Activated B cell treated with CpG ODN at 0.5 μM for 24 hours (primary cell): ENCODE data around the gene NUP85. TPM values are rescaled to one million over a fixed set of nuclear protein-coding genes. Genes with fewer than 3 reads are reported as not detected.
"Not testable (repeated sequence)": the region's sequence is repeated elsewhere in the genome, so short reads cannot be mapped to it uniquely, and the experiment has no call there.

Source experiments
- ATAC-seq: fragments of 200-7000 bp; cut with Tn5 transposase; one replicate; pipeline ENCODE4 v1.10.0; 2021; ENCODE audit warnings: low read depth, mild to moderate bottlenecking, moderate library complexity
- CTCF ChIA-PET: fragments of 350-600 bp; sonication (Branson Sonifier 250); formaldehyde crosslinking; loops from one replicate; lab custom pipeline; 2021; ENCODE audit warnings: antibody characterized with exemption; lab: Charles Lee
- POLR2A ChIA-PET: fragments of 350-600 bp; sonication (Branson Sonifier 250); formaldehyde crosslinking; loops from one replicate; lab custom pipeline; 2021; ENCODE audit warnings: antibody characterized with exemption; lab: Charles Lee
- DNase-seq: peaks from one replicate; pipeline ENCODE4 v3.0.0; 2022
- H3K27ac Mint-ChIP-seq: one replicate; pipeline ENCODE4 v1.8.0; 2020; ENCODE audit warnings: mixed read lengths
- H3K27me3 Mint-ChIP-seq: one replicate; pipeline ENCODE4 v1.8.0; 2021; ENCODE audit warnings: mixed read lengths
- H3K36me3 Mint-ChIP-seq: one replicate; pipeline ENCODE4 v1.8.0; 2021; ENCODE audit warnings: low read depth, mixed read lengths
- H3K4me1 Mint-ChIP-seq: one replicate; pipeline ENCODE4 v1.8.0; 2021; ENCODE audit warnings: mixed read lengths
- H3K4me3 Mint-ChIP-seq: one replicate; pipeline ENCODE4 v1.8.0; 2020; ENCODE audit warnings: mild to moderate bottlenecking, mixed read lengths
- H3K9me3 Mint-ChIP-seq: one replicate; pipeline ENCODE4 v1.8.0; 2020; ENCODE audit warnings: mixed read lengths
- intact Hi-C: fragments of 100-400 bp; cut with micrococcal nuclease; formaldehyde crosslinking; loops from one replicate; pipeline ENCODE4 v1.15.1; 2024
- total RNA-seq: library from RNA; stranded (reverse); gene quantifications from 2 replicates; pipeline ENCODE4 v1.2.3, GENCODE V29; 2022
- TF ChIP-seq, protein P1 (sequence below): fragments of 200-600 bp; IDR thresholded peaks from one replicate; pipeline ENCODE4 v1.8.0; 2022; ENCODE audit warnings: antibody characterized with exemption, mild to moderate bottlenecking

The NUP85 gene
- total RNA-seq, 1 donor from 2014 or later: 103 TPM

DNA sequence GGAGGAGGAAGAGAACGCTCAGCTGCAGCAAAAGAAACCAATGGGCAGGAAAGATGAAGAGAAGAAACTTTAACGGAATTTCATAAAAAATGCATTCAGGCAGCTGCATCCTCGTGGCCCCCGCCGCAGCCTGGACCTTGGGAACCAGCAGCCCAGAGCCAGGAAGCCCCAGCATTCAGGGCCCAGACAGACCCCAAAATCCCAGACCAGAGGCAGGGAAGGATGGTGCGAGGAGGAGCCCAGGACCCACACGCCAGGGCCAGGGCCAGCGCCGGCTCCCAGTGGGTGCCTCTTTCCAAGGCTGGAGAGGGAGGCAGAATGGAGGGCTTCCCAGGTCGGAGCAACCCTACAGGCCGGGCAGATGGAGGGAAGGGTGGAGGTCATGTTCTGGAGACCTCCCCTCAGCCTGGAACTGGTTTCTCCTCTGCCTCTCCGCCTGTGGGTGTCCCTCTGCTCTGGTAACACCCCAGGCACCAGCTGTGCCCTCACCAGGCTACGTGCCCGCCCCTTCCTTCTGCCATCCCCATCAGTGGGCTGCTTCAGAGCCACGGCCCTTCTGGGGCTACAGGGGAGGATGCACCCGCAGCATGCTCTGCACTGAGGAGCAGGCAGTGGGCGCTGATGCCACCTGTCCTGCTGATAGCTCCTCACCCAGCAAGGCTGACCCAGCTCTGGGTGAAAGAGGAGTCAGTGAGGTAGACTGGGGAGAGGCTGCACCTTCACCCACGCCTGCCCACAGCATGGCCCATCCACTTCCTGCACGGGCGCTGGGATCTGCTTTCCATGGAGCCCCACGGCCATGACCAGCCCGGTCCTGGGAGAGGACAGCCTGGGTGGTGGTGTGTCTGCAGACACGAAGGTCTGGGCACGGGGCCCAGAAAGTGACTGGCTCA, 66.7 kb downstream of the NUP85 start:
- peak overlapping the region; percentile 82 for H3K4me3 Mint-ChIP-seq

DNA sequence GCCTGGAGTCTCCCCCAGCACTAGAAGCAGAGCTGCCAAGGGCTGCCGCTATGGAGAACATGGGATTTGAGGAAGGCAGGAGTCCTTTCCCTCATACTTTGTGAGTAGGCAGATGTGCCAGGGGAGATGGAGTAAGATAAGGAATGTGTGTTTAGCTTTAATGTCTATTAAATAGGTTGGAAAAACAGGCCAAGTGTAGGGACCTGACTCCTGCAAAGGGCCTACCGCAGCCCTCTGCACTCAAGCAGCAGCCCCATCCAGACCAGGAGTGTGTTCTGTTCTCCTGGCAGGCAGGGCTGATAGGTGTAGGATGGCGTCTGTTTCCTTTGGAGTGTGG, 67.3 kb downstream of the NUP85 start:
- intact Hi-C loops: loop anchor here (5.0 kb wide), 2 partner anchors 36 to 244 kb away; partner anchors contain the start of genes CASKIN2 and TSEN54
- no peak overlapping the region for H3K27ac Mint-ChIP-seq
- DNase-seq (no peak), ATAC-seq (no peak)
- peaks cover 20% of the 10 kb centered on the region for H3K4me1 Mint-ChIP-seq
- POLR2A ChIA-PET: interaction anchor here (0.7 to 7.4 kb wide), 6 partner anchors 11 to 222 kb away, joined by 3 to 110 read pairs (median 30); partner anchors contain the start of genes GGA3, GRB2, MRPS7 and SLC25A19
- H3K9me3 Mint-ChIP-seq: no peaks in the 10 kb centered on the region
- TF ChIP-seq, protein P1, sequence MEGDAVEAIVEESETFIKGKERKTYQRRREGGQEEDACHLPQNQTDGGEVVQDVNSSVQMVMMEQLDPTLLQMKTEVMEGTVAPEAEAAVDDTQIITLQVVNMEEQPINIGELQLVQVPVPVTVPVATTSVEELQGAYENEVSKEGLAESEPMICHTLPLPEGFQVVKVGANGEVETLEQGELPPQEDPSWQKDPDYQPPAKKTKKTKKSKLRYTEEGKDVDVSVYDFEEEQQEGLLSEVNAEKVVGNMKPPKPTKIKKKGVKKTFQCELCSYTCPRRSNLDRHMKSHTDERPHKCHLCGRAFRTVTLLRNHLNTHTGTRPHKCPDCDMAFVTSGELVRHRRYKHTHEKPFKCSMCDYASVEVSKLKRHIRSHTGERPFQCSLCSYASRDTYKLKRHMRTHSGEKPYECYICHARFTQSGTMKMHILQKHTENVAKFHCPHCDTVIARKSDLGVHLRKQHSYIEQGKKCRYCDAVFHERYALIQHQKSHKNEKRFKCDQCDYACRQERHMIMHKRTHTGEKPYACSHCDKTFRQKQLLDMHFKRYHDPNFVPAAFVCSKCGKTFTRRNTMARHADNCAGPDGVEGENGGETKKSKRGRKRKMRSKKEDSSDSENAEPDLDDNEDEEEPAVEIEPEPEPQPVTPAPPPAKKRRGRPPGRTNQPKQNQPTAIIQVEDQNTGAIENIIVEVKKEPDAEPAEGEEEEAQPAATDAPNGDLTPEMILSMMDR: no peak
- H3K36me3 Mint-ChIP-seq: peaks cover 41% of the 10 kb centered on the region
- no peaks in the 10 kb centered on the region for H3K27me3 Mint-ChIP-seq
- CTCF ChIA-PET: no interaction called here
- H3K4me3 Mint-ChIP-seq: peak overlapping the region; percentile 82

More for the DNA sequence above, 66.7 kb downstream of the NUP85 start:
- intact Hi-C loops: loop anchor here (1.0 to 5.0 kb wide), 5 partner anchors 17 to 317 kb away; partner anchors contain the start of genes CASKIN2, SLC25A19 and TSEN54
- H3K4me1 Mint-ChIP-seq: peaks cover 20% of the 10 kb centered on the region
- ChIA-PET CTCF (interaction anchor here (1.2 to 3.3 kb wide), 5 partner anchors 9 to 140 kb away, joined by 5 to 38 read pairs (median 18); partner anchors contain the start of gene SLC25A19), POLR2A (interaction anchor here (0.6 to 7.4 kb wide), 14 partner anchors 11 to 222 kb away, joined by 3 to 110 read pairs (median 15); partner anchors contain the start of genes GGA3, GRB2, JPT1 and MRPS7)
- H3K36me3 Mint-ChIP-seq: peaks cover 38% of the 10 kb centered on the region
- ATAC-seq (no peak), DNase-seq (no peak)
- no peaks in the 10 kb centered on the region for H3K27me3 Mint-ChIP-seq
- H3K9me3 Mint-ChIP-seq: no peaks in the 10 kb centered on the region
- H3K27ac Mint-ChIP-seq: peak overlapping the region; percentile 76
- TF ChIP-seq, protein P1: no peak

DNA sequence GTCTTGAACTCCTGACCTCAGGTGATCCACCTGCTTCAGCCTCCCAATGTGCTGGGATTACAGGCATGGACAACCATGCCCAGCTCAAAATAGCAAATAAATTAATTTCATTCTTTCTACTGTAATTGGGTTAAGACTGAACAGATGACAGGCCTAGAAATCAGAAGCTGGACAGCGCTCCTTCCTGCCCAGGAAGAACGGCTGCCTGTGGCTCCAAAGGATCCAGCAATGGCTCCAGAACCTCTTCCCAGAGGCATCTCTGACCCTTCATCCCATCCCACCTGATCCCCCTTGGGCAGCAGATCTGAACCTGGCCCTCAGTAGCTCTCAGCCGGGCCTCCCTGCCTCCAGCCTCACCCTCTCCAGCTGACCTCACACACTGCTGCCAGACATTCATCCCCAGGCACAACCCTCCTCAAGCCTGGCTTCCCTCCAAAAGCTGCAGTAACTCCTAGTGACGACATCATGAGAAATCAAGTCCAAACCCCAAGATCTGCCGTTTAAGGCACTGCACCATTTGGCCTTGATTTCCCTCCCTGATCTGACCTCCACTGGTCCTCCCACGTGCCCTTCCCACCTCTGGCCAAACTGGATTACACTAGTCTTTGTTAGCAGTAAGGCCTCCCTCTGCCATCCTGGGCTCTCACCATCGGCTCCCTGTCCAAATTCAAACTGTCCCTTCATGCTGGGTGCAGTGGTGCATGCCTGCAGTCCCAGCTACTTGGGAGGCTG, 68.7 kb downstream of the NUP85 start:
- H3K9me3 Mint-ChIP-seq: no peaks in the 10 kb centered on the region
- H3K27me3 Mint-ChIP-seq: no peaks in the 10 kb centered on the region
- POLR2A ChIA-PET: interaction anchor here (0.6 to 7.4 kb wide), 6 partner anchors 11 to 133 kb away, joined by 3 to 110 read pairs (median 18); partner anchors contain the start of genes GGA3, GRB2, MRPS7 and SLC25A19
- ATAC-seq: no peak
- TF ChIP-seq, protein P1: no peak
- peaks cover 48% of the 10 kb centered on the region for H3K36me3 Mint-ChIP-seq
- CTCF ChIA-PET: interaction anchor here (0.8 to 1.3 kb wide), 2 partner anchors 15 to 49 kb away, joined by 4 read pairs; partner anchors contain the start of gene SLC25A19
- peaks cover 17% of the 10 kb centered on the region for H3K4me1 Mint-ChIP-seq
- no peak for DNase-seq
- no peak overlapping the region for H3K27ac Mint-ChIP-seq
- intact Hi-C loops: loop anchor here (5.0 kb wide), 2 partner anchors 37 to 243 kb away; partner anchors contain the start of genes CASKIN2 and TSEN54
- H3K4me3 Mint-ChIP-seq: no peak overlapping the region

DNA sequence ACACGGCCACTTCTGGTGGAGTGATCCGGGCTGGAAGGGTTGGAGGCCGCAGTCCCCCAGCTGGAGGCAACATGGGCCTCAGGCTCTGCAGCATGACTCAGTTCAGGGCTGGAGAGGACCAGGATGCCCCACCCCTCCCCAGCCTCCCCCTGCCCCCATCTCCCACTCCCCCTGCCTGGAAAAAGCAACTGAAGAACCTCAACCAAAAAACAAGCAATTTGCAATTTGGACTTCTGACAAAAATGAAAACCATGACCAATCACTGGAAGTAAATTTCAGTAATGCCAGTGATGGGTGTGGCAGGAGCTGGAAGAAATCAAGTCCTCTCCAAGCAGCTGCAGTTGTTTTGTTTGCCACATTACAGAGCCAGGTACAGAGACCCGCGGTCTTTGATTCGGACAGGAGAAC, 72.2 kb downstream of the NUP85 start:
- no peak for DNase-seq
- ATAC-seq: no peak
- H3K27me3 Mint-ChIP-seq: no peaks in the 10 kb centered on the region
- no peak overlapping the region for H3K27ac Mint-ChIP-seq
- H3K4me3 Mint-ChIP-seq: no peak overlapping the region
- ChIA-PET CTCF (no interaction called here), POLR2A (interaction anchor here (0.5 to 1.2 kb wide), 6 partner anchors 11 to 1068 kb away, joined by 3 to 9 read pairs (median 5); partner anchors contain the start of genes MRPS7 and SLC25A19)
- H3K36me3 Mint-ChIP-seq: peaks cover 64% of the 10 kb centered on the region
- H3K9me3 Mint-ChIP-seq: no peaks in the 10 kb centered on the region
- intact Hi-C loops: no loop called here
- TF ChIP-seq, protein P1: no peak
- H3K4me1 Mint-ChIP-seq: peaks cover 1% of the 10 kb centered on the region

DNA sequence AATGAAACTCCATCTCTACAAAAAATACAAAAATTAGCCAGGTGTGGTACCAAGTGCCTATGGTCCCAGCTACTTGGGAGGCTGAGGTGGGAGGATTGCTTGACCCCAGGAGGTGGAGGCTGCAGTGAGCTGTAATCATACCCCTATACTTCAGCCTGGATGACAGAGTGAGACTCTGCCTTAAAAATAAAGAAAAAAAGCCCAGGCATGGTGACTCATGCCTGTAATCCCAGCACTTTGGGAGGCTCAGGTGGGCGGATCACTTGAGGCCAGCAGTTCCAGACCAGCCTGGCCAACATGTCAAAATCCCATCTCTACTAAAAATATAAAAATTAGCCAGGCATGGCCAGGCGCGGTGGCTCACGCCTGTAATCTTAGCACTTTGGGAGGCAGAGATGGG, 74.7 kb downstream of the NUP85 start:
- H3K27me3 Mint-ChIP-seq, H3K9me3 Mint-ChIP-seq, H3K4me3 Mint-ChIP-seq, intact Hi-C loops, H3K4me1 Mint-ChIP-seq, ATAC-seq, CTCF ChIA-PET, H3K27ac Mint-ChIP-seq, DNase-seq: not testable (repeated sequence)
- peaks cover 59% of the 10 kb centered on the region for H3K36me3 Mint-ChIP-seq
- POLR2A ChIA-PET: interaction anchor here (0.7 to 1.6 kb wide), 4 partner anchors 9 to 1109 kb away, joined by 3 to 8 read pairs (median 4); partner anchors contain the start of genes MIF4GD and SLC25A19
